Stomach (tissue), 19 donors: ENCODE measurements around the gene VGF. TPM values are rescaled to one million over a fixed set of nuclear protein-coding genes. Genes with fewer than 3 reads are reported as not detected.

Experiments used
- DNase-seq, 2 donors: peaks; one replicate each; pipeline versions ENCODE4 v3.0.0 to v3.0.0-alpha.2; 2013 to 2019
- H3K27ac ChIP-seq, 5 donors: fragments of 200-600 bp in 4 of 5; sonication (generic) in 4 of 5; one replicate each; pipeline ENCODE4 v1.5.1; 2013 to 2019; ENCODE audit warnings: mild to moderate bottlenecking in 1 of 5, moderate library complexity in 1 of 5
- H3K27me3 ChIP-seq, 3 donors: fragments of 200-600 bp; sonication (generic); one replicate each; pipeline ENCODE4 v1.5.1; 2017 to 2019; ENCODE audit warnings: mixed run types in 1 of 3
- H3K36me3 ChIP-seq, 4 donors: fragments of 200-600 bp; sonication (generic); 1 replicate in 3 of 4; 2 replicates in 1 of 4; pipeline ENCODE4 v1.5.1; 2016 to 2019
- H3K4me1 ChIP-seq, 4 donors: fragments of 200-600 bp; sonication (generic); one replicate each; pipeline ENCODE4 v1.5.1; 2016 to 2019
- H3K4me3 ChIP-seq, 4 donors: fragments of 200-600 bp; sonication (generic) in 3 of 4; one replicate each; pipeline ENCODE4 v1.5.1; 2016 to 2019; ENCODE audit warnings: mild to moderate bottlenecking in 1 of 4
- H3K9me3 ChIP-seq, 4 donors: fragments of 200-600 bp; sonication (generic); one replicate each; pipeline ENCODE4 v1.5.1; 2016 to 2019
- CTCF ChIP-seq, 7 experiments: fragments of 450-650 bp in 4 of 7; fragments of 200-600 bp in 3 of 7; sonication (generic) in 3 of 7; IDR thresholded peaks; one replicate each; pipeline ENCODE4 v1.5.1; 2016 to 2019; ENCODE audit warnings: antibody characterized with exemption in 7 of 7, control low read depth in 2 of 7, mild to moderate bottlenecking in 1 of 7
- EP300 ChIP-seq: sonication (generic); formaldehyde crosslinking; IDR thresholded peaks from one replicate; pipeline ENCODE4 v1.6.1; 2017; ENCODE audit warnings: antibody characterized with exemption
- POLR2A ChIP-seq, 4 donors: fragments of 450-650 bp; IDR thresholded peaks; one replicate each; pipeline ENCODE4 v1.6.1; 2016; ENCODE audit warnings: antibody characterized with exemption in 4 of 4, control low read depth in 2 of 4, mild to moderate bottlenecking in 1 of 4, moderate library complexity in 1 of 4
- POLR2AphosphoS5 ChIP-seq, 3 donors: sonication (generic); formaldehyde crosslinking; IDR thresholded peaks; one replicate each; pipeline ENCODE4 v1.6.1; 2016; ENCODE audit warnings: antibody characterized with exemption in 3 of 3
- WGBS, 5 donors: extraction: QIAGEN DNeasy Blood & Tissue Kit in 3 of 5; methylation state at CpG; one replicate each; pipeline versions ENCODE4 v1.1.5 to v1.1.7; 2013 to 2018; 5-methylcytosine and 5-hydroxymethylcytosine counted together
- intact Hi-C: fragments of 100-400 bp; cut with DNase I; formaldehyde crosslinking; loops from one replicate; pipeline ENCODE4 v1.15.1; 2023; ENCODE audit warnings: low total_unique reads
- long read RNA-seq, 10 donors: transcript quantifications; one replicate each; lab custom pipeline, GENCODE V29; 2026
- polyA plus RNA-seq, 3 donors: library from polyadenylated mRNA; stranded (reverse); fragments of 200-250 nt; gene quantifications; one replicate each; pipeline ENCODE4 v1.2.3, GENCODE V29; 2013
- total RNA-seq, 5 donors: library from RNA; depleted of rRNA; stranded (reverse); fragments of >200 nt; gene quantifications; one replicate each; pipeline versions ENCODE4 v1.1.0 to v1.2.3, GENCODE V29; 2014 to 2016
- donor health status: healthy with polysubstance abuse.
- donor health status: Bipolar disorder and iron deficiency.
- donor health status: healthy.

VGF gene
- total RNA-seq: 1 to 10 TPM in 1 of 5 donors, under 1 TPM in 1, not detected in 3; 0.55 to 5.8 TPM
- polyA plus RNA-seq: under 1 TPM in 2 of 3 donors, not detected in 1; 0.15 to 0.75 TPM
- long read RNA-seq, donor 1: 0 reads
- long read RNA-seq, donor 2: 0 reads
- long read RNA-seq, donor 3: 0 reads
- long read RNA-seq, donor 4: 0 reads
- long read RNA-seq, donor 5, partial matches to known transcripts: 0 of 1 reads
- long read RNA-seq, donor 5, other reads (novel, unspliced or antisense): 0 of 1 reads
- long read RNA-seq, donor 6: 0 reads
- long read RNA-seq, donor 7: 0 reads
- long read RNA-seq, donor 8: 0 reads
- long read RNA-seq, donor 9: 0 reads
- long read RNA-seq, donor 10: 0 reads

GRCh38 chr7:101165075-101165957, at the start of gene VGF:
VGF (minus strand) TSS chr7:101165569; CDS start chr7:101164843, 726 bp downstream.
- peaks cover 36 to 97% (median 88%) of the 10 kb centered on the region in 3 donors for H3K27me3 ChIP-seq
- 2 to 5% (median 3%) methylated on average over 60 to 74 of the region's 74 CpGs for WGBS, 5 donors
- H3K4me3 ChIP-seq: peak within 1 kb of the TSS in 3 of 4 donors; percentile 12 to 54 (median 34)

GRCh38 chr7:101212014-101212413, 46.6 kb upstream of the VGF start:
- TF ChIP-seq POLR2A (IDR thresholded peaks at IDR 0.05): no peak
- no peak for TF ChIP-seq POLR2AphosphoS5 (IDR thresholded peaks at IDR 0.05)
- Histone ChIP-seq H3K9me3 (no peaks in the 10 kb centered on the region), H3K4me1 (peaks cover 11 to 23% (median 12%) of the 10 kb centered on the region in 4 donors), H3K27ac (no peak overlapping the region), H3K4me3 (no peak overlapping the region), H3K36me3 (peaks cover 59 to 90% (median 88%) of the 10 kb centered on the region in 4 donors), H3K27me3 (no peaks in the 10 kb centered on the region)
- intact Hi-C loops: no loop called here
- no peak for DNase-seq
- 81 to 98% (median 92%) methylated on average over 6 to 8 of the region's 8 CpGs for WGBS, 5 donors

More at GRCh38 chr7:101165075-101165957, at the start of gene VGF:
- intact Hi-C loops: no loop called here
- peaks cover 9 to 15% (median 12%) of the 10 kb centered on the region in 4 donors for H3K36me3 ChIP-seq
- TF ChIP-seq POLR2AphosphoS5 (IDR thresholded peaks at IDR 0.05): peak; percentile 29 to 83 (median 42)
- TF ChIP-seq CTCF (IDR thresholded peaks at IDR 0.05): no peak
- TF ChIP-seq EP300: no peak
- peak in 1 of 4 donors; percentile 6 for TF ChIP-seq POLR2A (IDR thresholded peaks at IDR 0.05)
- DNase-seq: peak; percentile 92 to 97
- H3K4me1 ChIP-seq: peaks cover 33 to 64% (median 55%) of the 10 kb centered on the region in 4 donors
- H3K9me3 ChIP-seq: no peaks in the 10 kb centered on the region
- no peak within 1 kb of the TSS for H3K27ac ChIP-seq

GRCh38 chr7:101211501-101211900, 46.1 kb upstream of the VGF start:
- no peaks in the 10 kb centered on the region for H3K9me3 ChIP-seq
- H3K27ac ChIP-seq: no peak overlapping the region
- intact Hi-C loops: no loop called here
- no peak for DNase-seq
- no peaks in the 10 kb centered on the region for H3K27me3 ChIP-seq
- no peak overlapping the region for H3K4me3 ChIP-seq
- peaks cover 59 to 95% (median 94%) of the 10 kb centered on the region in 4 donors for H3K36me3 ChIP-seq
- WGBS, 5 donors: 94 to 98% (median 98%) methylated on average over 3 to 24 of the region's 24 CpGs
- TF ChIP-seq EP300 (no peak), POLR2A (IDR thresholded peaks at IDR 0.05) (no peak), POLR2AphosphoS5 (IDR thresholded peaks at IDR 0.05) (no peak), CTCF (IDR thresholded peaks at IDR 0.05) (no peak)
- peaks cover 6 to 18% (median 8%) of the 10 kb centered on the region in 4 donors for H3K4me1 ChIP-seq

GRCh38 chr7:101210143-101210542, 44.8 kb upstream of the VGF start:
- 90 to 94% (median 93%) methylated on average over 14 to 19 of the region's 19 CpGs for WGBS, 5 donors

More at GRCh38 chr7:101210143-101210542, 44.8 kb upstream of the VGF start:
- TF ChIP-seq CTCF (IDR thresholded peaks at IDR 0.05) (no peak), POLR2AphosphoS5 (IDR thresholded peaks at IDR 0.05) (no peak), EP300 (no peak), POLR2A (IDR thresholded peaks at IDR 0.05) (no peak)
- no peak overlapping the region for H3K27ac ChIP-seq
- H3K9me3 ChIP-seq: no peaks in the 10 kb centered on the region
- peaks cover 55 to 95% (median 94%) of the 10 kb centered on the region in 4 donors for H3K36me3 ChIP-seq
- no peaks in the 10 kb centered on the region for H3K27me3 ChIP-seq
- no peak overlapping the region for H3K4me3 ChIP-seq
- no peak for DNase-seq
- peaks cover 0 to 7% (median 0%) of the 10 kb centered on the region in 4 donors for H3K4me1 ChIP-seq
- intact Hi-C loops: no loop called here
